CD8-positive, alpha-beta memory T cell (primary cell): ENCODE measurements around the gene CEP126. TPM values are rescaled to one million over a fixed set of nuclear protein-coding genes. Genes with fewer than 3 reads are reported as not detected.

Experiments
- CTCF ChIA-PET: fragments of 350-600 bp; sonication (Branson Sonifier 250); formaldehyde crosslinking; loops from one replicate; lab custom pipeline; 2021; ENCODE audit warnings: antibody characterized with exemption; lab: Charles Lee
- POLR2A ChIA-PET: fragments of 350-600 bp; sonication (Branson Sonifier 250); formaldehyde crosslinking; loops from one replicate; lab custom pipeline; 2021; ENCODE audit warnings: antibody characterized with exemption; lab: Charles Lee
- DNase-seq, 5 donors: peaks; one replicate each; pipeline versions ENCODE4 v3.0.0 to v3.0.0-alpha.2; 2020 to 2022; ENCODE audit warnings: mixed read lengths in 1 of 5
- H3K27ac ChIP-seq: one replicate; pipeline ENCODE4 v1.7.0; 2013; ENCODE audit warnings: low read depth, mild to moderate bottlenecking, low read length, moderate library complexity
- H3K27me3 ChIP-seq: 2 replicates; pipeline ENCODE4 v1.7.0; 2013; ENCODE audit warnings: low read length, mild to moderate bottlenecking; ENCODE audit not compliant: insufficient read depth, poor library complexity, severe bottlenecking
- H3K36me3 ChIP-seq: 2 replicates; pipeline ENCODE4 v1.7.0; 2013; ENCODE audit warnings: mild to moderate bottlenecking, low read length, moderate library complexity; ENCODE audit not compliant: insufficient read depth
- H3K4me1 ChIP-seq: 2 replicates; pipeline ENCODE4 v1.7.0; 2013; ENCODE audit warnings: mild to moderate bottlenecking, low read length, moderate library complexity; ENCODE audit not compliant: insufficient read depth
- H3K4me3 ChIP-seq: 2 replicates; pipeline ENCODE4 v1.7.0; 2013; ENCODE audit warnings: mild to moderate bottlenecking, low read length
- H3K9me3 ChIP-seq: 2 replicates; pipeline ENCODE4 v1.7.0; 2013; ENCODE audit warnings: mild to moderate bottlenecking, low read length
- H3K27ac Mint-ChIP-seq, 8 donors: one replicate each; pipeline ENCODE4 v1.8.0; 2020 to 2021; ENCODE audit warnings: mixed read lengths in 8 of 8, mild to moderate bottlenecking in 6 of 8, inconsistent platforms in 3 of 8, moderate library complexity in 3 of 8
- H3K27me3 Mint-ChIP-seq, 2 donors: one replicate each; pipeline ENCODE4 v1.8.0; 2020 to 2021; ENCODE audit warnings: mixed read lengths in 2 of 2, mild to moderate bottlenecking in 1 of 2, moderate library complexity in 1 of 2
- H3K36me3 Mint-ChIP-seq, 3 donors: one replicate each; pipeline ENCODE4 v1.8.0; 2020 to 2021; ENCODE audit warnings: mixed read lengths in 3 of 3, inconsistent platforms in 1 of 3, mild to moderate bottlenecking in 1 of 3
- H3K4me1 Mint-ChIP-seq, 3 donors: one replicate each; pipeline ENCODE4 v1.8.0; 2020 to 2021; ENCODE audit warnings: mixed read lengths in 3 of 3, inconsistent platforms in 1 of 3, mild to moderate bottlenecking in 1 of 3
- H3K4me3 Mint-ChIP-seq, 7 donors: one replicate each; pipeline ENCODE4 v1.8.0; 2020 to 2021; ENCODE audit warnings: mixed read lengths in 7 of 7, mild to moderate bottlenecking in 6 of 7, moderate library complexity in 4 of 7, inconsistent platforms in 2 of 7
- H3K9me3 Mint-ChIP-seq, 5 donors: one replicate each; pipeline ENCODE4 v1.8.0; 2020 to 2022; ENCODE audit warnings: mixed read lengths in 5 of 5, mild to moderate bottlenecking in 3 of 5, moderate library complexity in 2 of 5, inconsistent platforms in 1 of 5
- polyA plus RNA-seq: library from polyadenylated mRNA; unstranded; fragments of 300-500 nt; fragmentation: Illumina TruSeq; gene quantifications from one replicate; pipeline ENCODE4 v1.2.3, GENCODE V29; 2021
- total RNA-seq, 2 experiments: library from RNA; stranded (reverse); gene quantifications; one replicate each; pipeline ENCODE4 v1.2.3, GENCODE V29; 2021

The CEP126 gene
- total and polyA plus RNA-seq, 3 experiments from 2014 or later, result 1.1 to 1.8 (median 1.6) TPM

DNA sequence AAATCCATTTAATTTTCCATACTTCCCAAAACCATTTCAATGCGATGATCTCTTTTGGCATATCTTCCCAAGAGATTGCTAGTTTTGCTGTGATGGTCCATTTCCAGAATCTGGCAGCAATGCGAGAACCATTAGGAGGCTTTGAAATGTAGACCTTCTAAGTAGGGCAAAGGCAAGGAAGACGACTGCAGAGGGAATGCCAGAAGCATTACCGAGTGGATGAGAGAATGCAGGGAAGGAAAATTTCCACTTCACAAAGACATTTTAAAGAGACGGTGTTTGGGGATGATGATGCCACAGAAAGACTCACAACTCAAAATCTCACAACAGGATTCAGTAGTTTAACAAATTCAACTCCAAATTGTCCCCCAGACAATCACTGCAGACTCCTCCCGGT lies 471 bp upstream of the CEP126 start:
- peaks cover 27 to 31% (median 28%) of the 10 kb centered on the region in 3 donors for H3K4me1 Mint-ChIP-seq
- H3K4me3 Mint-ChIP-seq, result peak overlapping the region; percentile 91 to 96 (median 94)
- ChIA-PET POLR2A (interaction anchor here (0.7 kb wide), 1 partner anchor 21 kb away, joined by 3 read pairs; no protein-coding TSS in a partner anchor), CTCF (interaction anchor here (0.6 to 2.0 kb wide), 4 partner anchors 10 to 93 kb away, joined by 3 to 7 read pairs (median 3); no protein-coding TSS in a partner anchor)
- H3K36me3 Mint-ChIP-seq, result peaks cover 0 to 6% (median 0%) of the 10 kb centered on the region in 3 donors
- no peak for DNase-seq
- H3K27ac Mint-ChIP-seq, result peak overlapping the region; percentile 61 to 97 (median 88)
- Histone ChIP-seq H3K27me3 (no peaks in the 10 kb centered on the region), H3K27ac (peak overlapping the region; percentile 38), H3K9me3 (no peaks in the 10 kb centered on the region), H3K36me3 (no peaks in the 10 kb centered on the region), H3K4me3 (peak overlapping the region; percentile 70), H3K4me1 (peaks cover 16% of the 10 kb centered on the region)
- no peaks in the 10 kb centered on the region for H3K9me3 Mint-ChIP-seq
- H3K27me3 Mint-ChIP-seq, result peaks cover 5% of the 10 kb centered on the region in 2 donors

DNA sequence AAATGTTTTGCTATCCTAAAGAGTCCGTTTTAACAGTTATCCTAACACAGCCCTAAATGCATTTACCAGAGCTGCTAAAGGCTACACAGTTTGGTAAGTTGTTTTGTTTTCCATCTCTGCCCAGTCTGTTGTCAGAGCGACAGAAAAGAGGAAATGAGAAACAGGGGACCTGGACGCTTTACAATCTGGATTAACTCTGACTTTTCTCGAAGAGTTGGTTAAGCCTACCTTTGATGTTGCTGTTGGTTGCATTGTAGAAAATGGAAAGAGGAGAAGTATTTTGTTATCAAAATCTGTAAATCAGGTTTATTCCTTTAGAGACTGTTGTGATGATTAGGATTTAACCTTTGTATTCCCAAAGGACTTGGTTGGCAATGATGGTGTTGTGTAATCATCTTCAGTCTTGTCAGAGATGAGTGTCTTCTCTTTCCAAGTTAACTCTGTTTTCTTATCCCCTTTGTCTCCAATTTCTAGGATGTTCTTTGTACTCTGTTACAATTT lies 1.0 kb downstream of the CEP126 start:
- peak overlapping the region; percentile 73 to 97 (median 92) for H3K27ac Mint-ChIP-seq

DNA sequence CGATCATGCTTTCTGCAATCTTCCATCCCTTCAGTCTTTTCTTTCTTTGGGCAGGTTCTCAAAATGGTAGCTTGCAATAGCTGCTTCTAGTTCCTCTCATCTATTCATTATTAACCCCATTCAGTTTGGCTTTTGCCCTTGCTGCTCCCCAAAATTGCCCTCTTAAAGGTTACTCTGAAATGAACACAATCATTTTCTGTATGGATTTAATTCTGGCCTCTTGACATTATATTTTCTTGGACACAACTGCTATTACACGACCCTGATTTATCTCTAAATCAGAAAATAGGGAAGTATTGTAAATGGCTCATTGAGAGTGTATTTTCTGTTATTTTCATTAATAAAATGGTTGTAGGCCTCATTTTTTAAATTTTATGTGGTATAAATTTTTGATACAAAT lies 1.6 kb downstream of the CEP126 start, which contains the start of gene ANGPTL5:
ANGPTL5 (minus strand) TSS at position 101 of the 400 bp plus-strand sequence. CDS start 8,613 bp downstream, outside the sequence.
- Mint-ChIP-seq H3K4me3 (peak within 1 kb of the TSS; percentile 91 to 96 (median 94)), H3K27ac (peak within 1 kb of the TSS; percentile 73 to 97 (median 92)), H3K9me3 (no peaks in the 10 kb centered on the region), H3K36me3 (peaks cover 0 to 6% (median 0%) of the 10 kb centered on the region in 3 donors), H3K4me1 (peaks cover 27 to 34% (median 28%) of the 10 kb centered on the region in 3 donors), H3K27me3 (peaks cover 0 to 2% of the 10 kb centered on the region in 2 donors)
- Histone ChIP-seq H3K4me1 (peaks cover 16% of the 10 kb centered on the region), H3K4me3 (peak within 1 kb of the TSS; percentile 70), H3K9me3 (no peaks in the 10 kb centered on the region), H3K36me3 (no peaks in the 10 kb centered on the region), H3K27me3 (no peaks in the 10 kb centered on the region), H3K27ac (peak within 1 kb of the TSS; percentile 38)
- CTCF ChIA-PET, result no interaction called here
- POLR2A ChIA-PET, result no interaction called here
- no peak for DNase-seq

More for the DNA sequence above, 1.0 kb downstream of the CEP126 start:
- Mint-ChIP-seq H3K9me3 (no peaks in the 10 kb centered on the region), H3K36me3 (peaks cover 0 to 6% (median 0%) of the 10 kb centered on the region in 3 donors), H3K4me3 (peak overlapping the region; percentile 91 to 96 (median 94)), H3K27me3 (peaks cover 0 to 2% of the 10 kb centered on the region in 2 donors), H3K4me1 (peaks cover 27 to 34% (median 28%) of the 10 kb centered on the region in 3 donors)
- ChIA-PET CTCF (no interaction called here), POLR2A (no interaction called here)
- no peaks in the 10 kb centered on the region for H3K9me3 ChIP-seq
- H3K36me3 ChIP-seq, result no peaks in the 10 kb centered on the region
- H3K4me3 ChIP-seq, result peak overlapping the region; percentile 70
- no peak overlapping the region for H3K27ac ChIP-seq
- no peaks in the 10 kb centered on the region for H3K27me3 ChIP-seq
- H3K4me1 ChIP-seq, result peaks cover 16% of the 10 kb centered on the region
- DNase-seq, result no peak

DNA sequence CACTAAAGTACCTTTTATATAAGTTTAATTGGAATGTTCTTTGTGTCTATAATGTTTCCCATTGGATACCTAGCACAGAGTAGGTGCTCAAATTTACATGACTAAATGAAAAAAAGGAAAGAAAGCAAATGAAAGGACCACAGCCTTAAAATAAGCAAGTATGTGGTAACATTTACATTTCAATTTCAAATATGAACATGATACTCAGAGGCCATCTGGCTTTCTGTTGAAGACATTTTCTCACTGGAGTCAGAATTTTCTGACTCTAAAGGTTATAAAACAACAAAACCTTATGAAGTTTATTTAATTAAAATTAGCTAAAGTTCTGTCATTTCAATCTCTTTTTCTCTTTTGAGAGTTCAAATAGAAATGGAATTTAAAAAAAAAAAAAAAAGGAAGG lies 2.4 kb downstream of the CEP126 start:
- Histone ChIP-seq H3K27ac (no peak overlapping the region), H3K36me3 (no peaks in the 10 kb centered on the region), H3K9me3 (no peaks in the 10 kb centered on the region), H3K4me3 (no peak overlapping the region), H3K27me3 (no peaks in the 10 kb centered on the region), H3K4me1 (peaks cover 16% of the 10 kb centered on the region)
- Mint-ChIP-seq H3K36me3 (peaks cover 0 to 6% (median 0%) of the 10 kb centered on the region in 3 donors), H3K9me3 (no peaks in the 10 kb centered on the region), H3K27ac (peak overlapping the region in 1 of 8 donors; percentile 51), H3K4me1 (peaks cover 27 to 34% (median 28%) of the 10 kb centered on the region in 3 donors), H3K27me3 (peaks cover 0 to 2% of the 10 kb centered on the region in 2 donors), H3K4me3 (peak overlapping the region in 1 of 7 donors; percentile 79)
- CTCF ChIA-PET, result interaction anchor here (0.6 kb wide), 1 partner anchor 647 kb away, joined by 3 read pairs; no protein-coding TSS in a partner anchor
- POLR2A ChIA-PET, result no interaction called here
- DNase-seq, result no peak

DNA sequence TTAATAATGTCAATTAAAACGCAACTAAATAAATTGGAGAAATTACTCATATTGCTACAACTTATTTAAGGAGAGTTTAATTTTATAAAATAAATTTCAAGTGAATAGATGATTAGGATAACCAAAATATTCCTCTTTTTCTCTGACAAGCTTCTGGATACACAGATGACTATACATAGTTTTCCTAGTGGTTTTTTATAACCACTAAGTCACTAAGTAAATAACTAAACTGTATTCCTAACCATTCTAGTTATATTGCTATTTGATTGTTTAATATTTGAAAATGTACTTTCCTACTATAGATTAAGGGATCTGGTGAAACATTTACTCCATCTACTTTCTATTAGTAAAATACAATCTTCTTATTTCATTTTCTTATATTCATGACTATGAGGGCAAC lies 6.2 kb downstream of the CEP126 start:
- POLR2A ChIA-PET, result no interaction called here
- no peaks in the 10 kb centered on the region for H3K27me3 ChIP-seq

DNA sequence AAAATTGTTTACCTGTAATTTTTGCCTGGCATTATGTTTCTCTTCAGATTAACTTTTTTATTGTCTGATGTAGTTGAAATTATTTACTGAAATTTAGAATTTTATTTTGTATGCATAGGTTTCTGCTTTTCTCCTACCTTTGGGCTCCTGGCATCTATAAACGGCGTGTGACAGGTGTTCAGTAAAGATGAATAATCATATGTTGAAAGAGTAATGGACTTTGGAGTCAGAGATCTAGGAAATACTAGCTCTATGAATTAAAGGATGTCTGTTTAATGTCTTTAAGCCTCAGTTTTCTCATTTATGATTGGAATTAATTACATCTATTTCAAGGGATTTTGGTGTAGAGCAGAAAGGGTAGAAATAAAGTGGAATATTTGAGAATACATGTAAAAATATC lies 8.7 kb downstream of the CEP126 start:
- Histone ChIP-seq H3K36me3 (no peaks in the 10 kb centered on the region), H3K4me1 (no peaks in the 10 kb centered on the region), H3K27ac (no peak overlapping the region), H3K27me3 (no peaks in the 10 kb centered on the region), H3K4me3 (no peak overlapping the region), H3K9me3 (no peaks in the 10 kb centered on the region)
- ChIA-PET CTCF (no interaction called here), POLR2A (no interaction called here)
- no peak overlapping the region for H3K4me3 Mint-ChIP-seq
- H3K27ac Mint-ChIP-seq, result no peak overlapping the region
- H3K4me1 Mint-ChIP-seq, result peaks cover 0 to 4% (median 3%) of the 10 kb centered on the region in 3 donors
- no peaks in the 10 kb centered on the region for H3K27me3 Mint-ChIP-seq
- peaks cover 2 to 17% (median 4%) of the 10 kb centered on the region in 3 donors for H3K36me3 Mint-ChIP-seq
- H3K9me3 Mint-ChIP-seq, result peaks cover 1 to 7% (median 3%) of the 10 kb centered on the region in 5 donors
- DNase-seq, result no peak

More for the DNA sequence above, 6.2 kb downstream of the CEP126 start:
- H3K4me3 Mint-ChIP-seq, result no peak overlapping the region
- no peaks in the 10 kb centered on the region for H3K9me3 Mint-ChIP-seq
- H3K36me3 ChIP-seq, result no peaks in the 10 kb centered on the region
- no peak overlapping the region for H3K4me3 ChIP-seq
- DNase-seq, result no peak
- H3K27ac Mint-ChIP-seq, result no peak overlapping the region
- H3K36me3 Mint-ChIP-seq, result peaks cover 2 to 5% (median 2%) of the 10 kb centered on the region in 3 donors
- peaks cover 6 to 15% (median 11%) of the 10 kb centered on the region in 3 donors for H3K4me1 Mint-ChIP-seq
- H3K27ac ChIP-seq, result no peak overlapping the region
- CTCF ChIA-PET, result no interaction called here
- H3K4me1 ChIP-seq, result peaks cover 4% of the 10 kb centered on the region
- H3K9me3 ChIP-seq, result no peaks in the 10 kb centered on the region
- no peaks in the 10 kb centered on the region for H3K27me3 Mint-ChIP-seq

DNA sequence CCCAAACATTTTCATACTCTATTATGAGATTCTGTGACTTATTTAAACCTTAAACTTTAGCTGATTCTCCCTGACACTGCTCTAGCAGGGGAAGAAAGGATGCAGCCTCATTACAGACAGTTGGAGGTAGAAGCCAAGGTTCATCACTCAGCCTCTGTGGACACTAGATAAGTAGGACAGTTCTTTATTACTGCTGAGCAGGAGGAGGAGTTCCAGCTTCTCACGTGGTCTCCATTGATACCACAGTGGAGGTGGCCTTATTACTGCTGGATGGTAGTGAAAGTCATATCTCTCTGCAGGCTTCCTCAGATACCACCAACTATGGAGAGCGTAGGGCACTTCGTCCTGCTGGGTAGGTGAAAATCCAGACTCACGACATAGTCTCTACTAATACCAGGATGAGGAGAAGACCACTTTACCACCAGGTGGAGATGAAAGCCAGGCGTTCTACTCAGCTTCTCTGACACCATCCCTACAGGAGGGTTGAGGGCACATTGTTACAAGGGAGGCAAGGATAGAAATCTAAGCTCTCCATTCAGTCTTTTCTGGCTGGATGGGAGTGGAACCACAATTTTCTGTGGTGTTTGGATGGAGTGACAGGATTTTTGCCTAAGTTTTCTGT lies 14.6 kb downstream of the CEP126 start:
- H3K4me1 Mint-ChIP-seq, result no peaks in the 10 kb centered on the region
- no peak overlapping the region for H3K4me3 Mint-ChIP-seq
- Histone ChIP-seq H3K36me3 (no peaks in the 10 kb centered on the region), H3K27me3 (no peaks in the 10 kb centered on the region), H3K27ac (no peak overlapping the region), H3K4me1 (no peaks in the 10 kb centered on the region), H3K9me3 (no peaks in the 10 kb centered on the region), H3K4me3 (no peak overlapping the region)
- ChIA-PET POLR2A (no interaction called here), CTCF (no interaction called here)
- peaks cover 0 to 26% (median 7%) of the 10 kb centered on the region in 3 donors for H3K36me3 Mint-ChIP-seq
- H3K27ac Mint-ChIP-seq, result no peak overlapping the region
- DNase-seq, result no peak
- H3K27me3 Mint-ChIP-seq, result no peaks in the 10 kb centered on the region
- peaks cover 4 to 12% (median 9%) of the 10 kb centered on the region in 5 donors for H3K9me3 Mint-ChIP-seq

DNA sequence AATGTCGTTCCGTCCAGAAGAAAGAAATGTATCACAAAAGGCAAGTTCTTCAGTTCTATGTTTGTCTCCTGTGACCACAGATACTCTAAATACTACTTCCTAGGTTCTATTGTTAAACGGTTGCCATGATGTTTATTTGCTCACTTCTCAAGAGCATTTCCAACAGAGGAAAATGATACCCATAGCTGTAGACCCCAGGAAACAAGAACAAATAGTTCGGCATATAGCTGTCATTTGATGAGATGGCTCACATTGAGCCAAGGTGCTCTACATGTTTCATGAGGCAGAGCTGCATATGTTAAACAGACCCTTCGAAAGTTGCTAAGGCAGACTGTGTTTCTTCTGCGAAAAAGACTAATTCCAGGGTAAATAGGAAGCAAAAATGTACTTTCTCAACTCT lies 16.9 kb downstream of the CEP126 start:
- H3K27ac Mint-ChIP-seq, result no peak overlapping the region
- H3K4me3 Mint-ChIP-seq, result no peak overlapping the region
- Histone ChIP-seq H3K4me3 (no peak overlapping the region), H3K27ac (no peak overlapping the region), H3K36me3 (no peaks in the 10 kb centered on the region), H3K4me1 (no peaks in the 10 kb centered on the region), H3K9me3 (no peaks in the 10 kb centered on the region), H3K27me3 (no peaks in the 10 kb centered on the region)
- CTCF ChIA-PET, result no interaction called here
- POLR2A ChIA-PET, result no interaction called here
- no peaks in the 10 kb centered on the region for H3K27me3 Mint-ChIP-seq
- no peaks in the 10 kb centered on the region for H3K4me1 Mint-ChIP-seq
- H3K9me3 Mint-ChIP-seq, result peaks cover 4 to 12% (median 9%) of the 10 kb centered on the region in 5 donors
- DNase-seq, result no peak
- H3K36me3 Mint-ChIP-seq, result peaks cover 0 to 16% (median 7%) of the 10 kb centered on the region in 3 donors
